ENCODE data around the gene NPIPB2. TPM values are rescaled to one million over a fixed set of nuclear protein-coding genes. Genes with fewer than 3 reads are reported as not detected.

The NPIPB2 gene
- total and polyA plus RNA-seq, 2 of the 13 experiments (the other 11 are each of a cell fraction or from before 2014, with no cell fraction given): 1.8 to 4.1 TPM

DNA sequence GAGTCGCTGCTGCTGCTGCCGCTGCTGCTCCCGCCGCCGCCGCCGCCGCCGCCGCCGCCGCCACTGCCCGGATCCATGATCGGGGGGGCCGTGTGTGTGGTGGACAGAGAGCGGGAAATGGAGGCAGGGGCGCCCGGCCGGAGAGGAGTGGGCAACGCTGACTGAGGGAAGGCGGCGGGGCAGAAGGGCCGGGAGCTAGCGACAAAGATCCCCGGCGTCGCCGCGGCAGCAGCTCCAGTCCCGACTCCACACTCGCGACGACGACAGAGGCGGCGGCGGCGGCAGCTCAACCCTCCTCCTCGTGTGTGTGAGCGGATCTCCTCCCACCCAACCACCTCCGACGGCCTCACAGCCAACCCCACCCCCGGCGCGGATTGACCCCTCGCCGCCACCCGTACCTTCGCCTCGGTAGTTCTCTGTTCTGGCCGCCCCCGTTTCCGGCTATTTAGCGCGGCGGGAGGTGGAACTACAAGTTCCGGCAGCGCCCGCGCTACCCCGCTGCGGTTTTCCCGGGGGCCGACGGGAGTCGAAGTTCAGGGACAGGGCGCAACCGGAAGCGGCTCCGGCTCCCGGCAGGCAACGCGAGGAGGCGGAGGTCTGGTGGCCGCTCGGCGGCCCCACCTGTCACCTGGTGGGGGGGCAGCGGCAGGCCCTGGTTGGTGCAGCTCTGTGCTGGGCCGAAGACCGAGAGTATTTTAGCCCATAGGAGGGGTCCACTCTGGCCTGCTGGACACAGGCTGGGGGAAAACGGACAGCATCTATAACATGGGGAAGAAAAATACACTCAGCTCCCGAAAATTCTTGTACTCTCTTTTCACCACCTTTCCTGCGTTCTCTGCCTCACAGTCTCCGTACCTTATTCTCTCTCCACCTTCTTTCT lies 26.0 kb downstream of the NPIPB2 start, which contains the start of gene GSPT1 (continued):
- TF ChIP-seq ZNF776 (CRISPR knock-in tag; IDR thresholded peaks at IDR 0.05) (peak; percentile 92), ZNF33B (CRISPR knock-in tag; IDR thresholded peaks at IDR 0.05) (peak; percentile 53; the same call in 1 of the 2 replicates), REPIN1 (CRISPR knock-in tag; IDR thresholded peaks at IDR 0.05; ENCODE audit: borderline replicate concordance, low read depth) (peak; percentile 95), ZNF792 (CRISPR knock-in tag; IDR thresholded peaks at IDR 0.05) (peak; percentile 73; the same call in 1 of the 2 replicates), ZBTB7A (CRISPR knock-in tag; IDR thresholded peaks at IDR 0.05) (peak; percentile 61; the same call in 1 of the 2 replicates), ZNF788 (CRISPR knock-in tag; IDR thresholded peaks at IDR 0.05; ENCODE audit: borderline replicate concordance) (peak; percentile 98), PTBP1 (IDR thresholded peaks at IDR 0.05; ENCODE audit: low read depth, low read length, poor library complexity, severe bottlenecking) (peak; percentile 82), MTERF4 (CRISPR knock-in tag; IDR thresholded peaks at IDR 0.05) (peak; percentile 74; the same call in 1 of the 2 replicates), CENPX (CRISPR knock-in tag; IDR thresholded peaks at IDR 0.05) (no peak), ZNF614 (CRISPR knock-in tag; IDR thresholded peaks at IDR 0.05; ENCODE audit: borderline replicate concordance) (peak; percentile 98), RFX5 (IDR thresholded peaks at IDR 0.05; ENCODE audit: low read depth, low read length) (peak; percentile 31; the same call in 1 of the 2 replicates), ZBTB38 (CRISPR knock-in tag; IDR thresholded peaks at IDR 0.05) (peak; percentile 83), ZNF143 (CRISPR knock-in tag; IDR thresholded peaks at IDR 0.05) (peak; percentile 99), STAT5B (CRISPR knock-in tag; IDR thresholded peaks at IDR 0.05) (no peak), EZH2 (conservative IDR thresholded peaks at IDR 0.05; ENCODE audit: low read depth, low read length) (no peak), ZNF75D (CRISPR knock-in tag; IDR thresholded peaks at IDR 0.05; ENCODE audit: borderline replicate concordance) (no peak), SRF (IDR thresholded peaks at IDR 0.05; ENCODE audit: low read depth, low read length) (no peak)
- TF ChIP-seq, protein P1, sequence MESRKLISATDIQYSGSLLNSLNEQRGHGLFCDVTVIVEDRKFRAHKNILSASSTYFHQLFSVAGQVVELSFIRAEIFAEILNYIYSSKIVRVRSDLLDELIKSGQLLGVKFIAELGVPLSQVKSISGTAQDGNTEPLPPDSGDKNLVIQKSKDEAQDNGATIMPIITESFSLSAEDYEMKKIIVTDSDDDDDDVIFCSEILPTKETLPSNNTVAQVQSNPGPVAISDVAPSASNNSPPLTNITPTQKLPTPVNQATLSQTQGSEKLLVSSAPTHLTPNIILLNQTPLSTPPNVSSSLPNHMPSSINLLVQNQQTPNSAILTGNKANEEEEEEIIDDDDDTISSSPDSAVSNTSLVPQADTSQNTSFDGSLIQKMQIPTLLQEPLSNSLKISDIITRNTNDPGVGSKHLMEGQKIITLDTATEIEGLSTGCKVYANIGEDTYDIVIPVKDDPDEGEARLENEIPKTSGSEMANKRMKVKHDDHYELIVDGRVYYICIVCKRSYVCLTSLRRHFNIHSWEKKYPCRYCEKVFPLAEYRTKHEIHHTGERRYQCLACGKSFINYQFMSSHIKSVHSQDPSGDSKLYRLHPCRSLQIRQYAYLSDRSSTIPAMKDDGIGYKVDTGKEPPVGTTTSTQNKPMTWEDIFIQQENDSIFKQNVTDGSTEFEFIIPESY (CRISPR knock-in tag; IDR thresholded peaks at IDR 0.05): peak; percentile 29; the same call in 1 of the 2 replicates
- TF ChIP-seq, protein P2, sequence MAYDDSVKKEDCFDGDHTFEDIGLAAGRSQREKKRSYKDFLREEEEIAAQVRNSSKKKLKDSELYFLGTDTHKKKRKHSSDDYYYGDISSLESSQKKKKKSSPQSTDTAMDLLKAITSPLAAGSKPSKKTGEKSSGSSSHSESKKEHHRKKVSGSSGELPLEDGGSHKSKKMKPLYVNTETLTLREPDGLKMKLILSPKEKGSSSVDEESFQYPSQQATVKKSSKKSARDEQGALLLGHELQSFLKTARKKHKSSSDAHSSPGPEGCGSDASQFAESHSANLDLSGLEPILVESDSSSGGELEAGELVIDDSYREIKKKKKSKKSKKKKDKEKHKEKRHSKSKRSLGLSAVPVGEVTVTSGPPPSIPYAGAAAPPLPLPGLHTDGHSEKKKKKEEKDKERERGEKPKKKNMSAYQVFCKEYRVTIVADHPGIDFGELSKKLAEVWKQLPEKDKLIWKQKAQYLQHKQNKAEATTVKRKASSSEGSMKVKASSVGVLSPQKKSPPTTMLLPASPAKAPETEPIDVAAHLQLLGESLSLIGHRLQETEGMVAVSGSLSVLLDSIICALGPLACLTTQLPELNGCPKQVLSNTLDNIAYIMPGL (CRISPR knock-in tag; IDR thresholded peaks at IDR 0.05; ENCODE audit: borderline replicate concordance in 1 of 2, low read depth in 1 of 2): peak; percentile 88 to 94
- TF ChIP-seq, protein P3, sequence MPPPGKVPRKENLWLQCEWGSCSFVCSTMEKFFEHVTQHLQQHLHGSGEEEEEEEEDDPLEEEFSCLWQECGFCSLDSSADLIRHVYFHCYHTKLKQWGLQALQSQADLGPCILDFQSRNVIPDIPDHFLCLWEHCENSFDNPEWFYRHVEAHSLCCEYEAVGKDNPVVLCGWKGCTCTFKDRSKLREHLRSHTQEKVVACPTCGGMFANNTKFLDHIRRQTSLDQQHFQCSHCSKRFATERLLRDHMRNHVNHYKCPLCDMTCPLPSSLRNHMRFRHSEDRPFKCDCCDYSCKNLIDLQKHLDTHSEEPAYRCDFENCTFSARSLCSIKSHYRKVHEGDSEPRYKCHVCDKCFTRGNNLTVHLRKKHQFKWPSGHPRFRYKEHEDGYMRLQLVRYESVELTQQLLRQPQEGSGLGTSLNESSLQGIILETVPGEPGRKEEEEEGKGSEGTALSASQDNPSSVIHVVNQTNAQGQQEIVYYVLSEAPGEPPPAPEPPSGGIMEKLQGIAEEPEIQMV (CRISPR knock-in tag; IDR thresholded peaks at IDR 0.05; ENCODE audit: low read depth): no peak; the same call in none of the 2 replicates
